ENCODE results near the gene DOCK1. TPM values are rescaled to one million over a fixed set of nuclear protein-coding genes. Genes with fewer than 3 reads are reported as not detected.

The DOCK1 gene
- total and polyA plus RNA-seq, 3 donors from 2014 or later = 19.0 to 46.2 (median 32.0) TPM

DNA sequence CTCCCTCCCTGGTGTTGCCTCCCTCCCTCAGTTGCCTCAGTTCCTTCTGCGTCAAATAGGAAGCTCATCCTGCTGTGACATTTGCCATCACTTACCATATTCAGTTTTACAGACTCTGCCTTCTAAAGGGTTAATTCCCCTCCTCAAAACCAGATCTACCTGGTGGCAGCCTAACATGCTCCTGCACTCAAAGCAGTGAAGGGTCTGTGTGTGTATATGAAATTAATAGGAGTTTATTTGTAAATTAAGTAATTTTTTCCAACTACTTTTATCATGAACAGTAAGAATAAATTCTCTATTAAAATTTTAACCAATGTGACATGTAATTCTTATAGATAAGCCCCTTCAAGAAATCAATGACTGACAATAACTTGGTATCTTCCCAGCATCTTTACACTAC is 449.8 kb downstream of the DOCK1 start:
- DNase-seq = no peak
- Histone ChIP-seq H3K4me1 (no peaks in the 10 kb centered on the region), H3K27ac (no peak overlapping the region), H3K27me3 (no peaks in the 10 kb centered on the region), H3K9me3 (no peaks in the 10 kb centered on the region), H3K36me3 (ENCODE audit: low read depth, missing control alignments) (no peaks in the 10 kb centered on the region), H3K4me3 (no peak overlapping the region)
- 81 to 93% methylated on average over 1 of the region's 1 CpG for WGBS, 2 donors
- intact Hi-C loops (cut with DNase I; ENCODE audit: low total_unique reads) = no loop called here
- TF ChIP-seq, protein P1, sequence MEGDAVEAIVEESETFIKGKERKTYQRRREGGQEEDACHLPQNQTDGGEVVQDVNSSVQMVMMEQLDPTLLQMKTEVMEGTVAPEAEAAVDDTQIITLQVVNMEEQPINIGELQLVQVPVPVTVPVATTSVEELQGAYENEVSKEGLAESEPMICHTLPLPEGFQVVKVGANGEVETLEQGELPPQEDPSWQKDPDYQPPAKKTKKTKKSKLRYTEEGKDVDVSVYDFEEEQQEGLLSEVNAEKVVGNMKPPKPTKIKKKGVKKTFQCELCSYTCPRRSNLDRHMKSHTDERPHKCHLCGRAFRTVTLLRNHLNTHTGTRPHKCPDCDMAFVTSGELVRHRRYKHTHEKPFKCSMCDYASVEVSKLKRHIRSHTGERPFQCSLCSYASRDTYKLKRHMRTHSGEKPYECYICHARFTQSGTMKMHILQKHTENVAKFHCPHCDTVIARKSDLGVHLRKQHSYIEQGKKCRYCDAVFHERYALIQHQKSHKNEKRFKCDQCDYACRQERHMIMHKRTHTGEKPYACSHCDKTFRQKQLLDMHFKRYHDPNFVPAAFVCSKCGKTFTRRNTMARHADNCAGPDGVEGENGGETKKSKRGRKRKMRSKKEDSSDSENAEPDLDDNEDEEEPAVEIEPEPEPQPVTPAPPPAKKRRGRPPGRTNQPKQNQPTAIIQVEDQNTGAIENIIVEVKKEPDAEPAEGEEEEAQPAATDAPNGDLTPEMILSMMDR (IDR thresholded peaks at IDR 0.05) = peak in 1 of 3 experiments; percentile 43
- no peak for TF ChIP-seq POLR2A (IDR thresholded peaks at IDR 0.05)

DNA sequence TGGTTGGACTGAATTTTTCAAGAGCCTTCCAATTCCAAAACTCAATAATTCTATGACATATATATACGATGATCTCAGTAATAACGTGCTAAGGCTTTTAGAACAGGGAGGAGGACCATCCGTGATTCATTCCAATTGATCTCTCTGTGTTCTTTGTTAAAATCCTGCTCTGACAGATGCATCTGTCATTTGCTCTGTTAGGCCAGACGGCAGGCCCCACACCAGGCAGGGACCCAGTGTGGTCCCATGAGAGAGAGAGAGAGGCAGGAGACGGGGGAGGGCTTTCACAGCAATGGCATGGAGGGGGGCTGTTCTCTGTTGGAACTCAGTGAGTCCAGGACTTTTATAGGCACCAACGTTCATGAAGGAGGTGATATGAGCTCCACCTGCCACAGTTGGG is 451.1 kb downstream of the DOCK1 start:
- Histone ChIP-seq H3K27ac (no peak overlapping the region), H3K9me3 (no peaks in the 10 kb centered on the region), H3K4me1 (no peaks in the 10 kb centered on the region), H3K36me3 (ENCODE audit: low read depth, missing control alignments) (no peaks in the 10 kb centered on the region), H3K4me3 (no peak overlapping the region), H3K27me3 (no peaks in the 10 kb centered on the region)
- DNase-seq = no peak
- intact Hi-C loops (cut with DNase I; ENCODE audit: low total_unique reads) = no loop called here
- 75 to 84% methylated on average over 6 of the region's 6 CpGs for WGBS, 2 donors
- TF ChIP-seq, protein P1 (IDR thresholded peaks at IDR 0.05) = no peak
- TF ChIP-seq POLR2A (IDR thresholded peaks at IDR 0.05) = no peak

DNA sequence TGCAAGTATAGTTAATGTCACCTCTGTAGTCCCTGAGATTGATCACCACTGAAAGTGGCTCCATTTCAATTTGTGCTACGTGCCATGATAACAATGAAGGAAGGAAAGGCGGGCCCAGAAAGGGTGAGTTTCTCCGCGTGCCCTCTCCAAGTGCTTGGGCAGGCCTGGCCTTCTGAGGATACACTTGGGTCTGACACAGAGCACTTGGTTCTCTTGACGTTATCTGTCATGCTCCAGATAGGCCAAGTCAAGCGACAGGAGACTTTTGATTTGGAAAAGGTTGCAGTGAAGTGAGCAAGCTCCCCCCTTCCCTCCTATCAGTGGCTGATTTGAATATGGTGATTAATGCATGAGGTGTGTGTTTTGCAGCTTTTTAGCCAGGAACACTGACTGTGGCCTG is 452.0 kb downstream of the DOCK1 start:
- no peak for DNase-seq
- TF ChIP-seq, protein P1 (IDR thresholded peaks at IDR 0.05) = no peak
- no peak for TF ChIP-seq POLR2A (IDR thresholded peaks at IDR 0.05)
- Histone ChIP-seq H3K4me1 (no peaks in the 10 kb centered on the region), H3K9me3 (no peaks in the 10 kb centered on the region), H3K27me3 (no peaks in the 10 kb centered on the region), H3K36me3 (ENCODE audit: low read depth, missing control alignments) (no peaks in the 10 kb centered on the region), H3K4me3 (no peak overlapping the region), H3K27ac (no peak overlapping the region)
- intact Hi-C loops (cut with DNase I; ENCODE audit: low total_unique reads) = no loop called here
- 90 to 93% methylated on average over 6 of the region's 6 CpGs for WGBS, 2 donors

DNA sequence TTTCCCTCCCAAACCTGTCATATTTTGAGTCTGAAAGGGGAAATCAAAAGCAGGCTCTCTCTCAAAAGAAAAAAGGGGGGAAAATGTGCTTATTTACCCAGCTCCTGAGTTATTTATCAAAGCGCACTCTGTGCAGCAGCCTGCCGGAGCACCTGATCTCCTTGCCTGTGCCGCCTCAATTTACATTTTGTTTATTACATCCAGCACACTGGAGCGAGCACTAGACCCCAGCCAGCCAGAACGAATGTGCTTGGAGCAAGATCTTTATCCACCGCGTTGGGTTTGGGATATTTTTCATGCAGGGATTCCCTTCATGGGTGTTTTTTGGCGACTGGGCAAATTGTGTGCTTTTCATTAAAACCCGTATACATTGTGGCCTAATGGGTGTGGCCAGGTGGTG is 453.1 kb downstream of the DOCK1 start:
- Histone ChIP-seq H3K4me3 (no peak overlapping the region), H3K27ac (no peak overlapping the region), H3K9me3 (no peaks in the 10 kb centered on the region), H3K36me3 (ENCODE audit: low read depth, missing control alignments) (no peaks in the 10 kb centered on the region), H3K27me3 (no peaks in the 10 kb centered on the region), H3K4me1 (no peaks in the 10 kb centered on the region)
- TF ChIP-seq POLR2A (IDR thresholded peaks at IDR 0.05) = no peak
- TF ChIP-seq, protein P1 (IDR thresholded peaks at IDR 0.05) = no peak
- intact Hi-C loops (cut with DNase I; ENCODE audit: low total_unique reads) = no loop called here
- WGBS, 2 donors = 77 to 83% methylated on average over 9 of the region's 9 CpGs
- DNase-seq = no peak

DNA sequence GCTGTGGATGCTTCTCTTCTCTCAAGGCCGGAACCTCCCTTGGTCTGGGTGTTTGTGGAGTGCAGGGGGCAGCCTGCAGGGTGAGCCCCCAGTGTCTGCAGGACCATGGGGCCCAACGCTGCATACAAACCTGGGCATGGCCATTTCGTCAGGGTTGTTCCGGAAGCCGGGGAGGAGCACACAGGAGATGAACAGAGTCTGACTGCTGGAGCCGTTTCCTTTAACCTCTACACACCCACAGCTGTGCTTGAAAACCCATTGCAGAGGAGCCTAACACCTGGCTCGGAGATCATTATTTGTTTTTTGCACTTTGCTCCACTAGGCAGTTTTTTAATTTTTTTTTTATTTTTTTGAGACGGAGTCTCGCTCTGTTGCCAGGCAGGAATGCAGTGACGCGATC is 458.8 kb downstream of the DOCK1 start:
- H3K4me1 ChIP-seq = no peaks in the 10 kb centered on the region
- 90 to 93% methylated on average over 11 of the region's 11 CpGs for WGBS, 2 donors
- no peak overlapping the region for H3K27ac ChIP-seq
- intact Hi-C loops (cut with DNase I; ENCODE audit: low total_unique reads) = no loop called here
- H3K9me3 ChIP-seq = no peaks in the 10 kb centered on the region
- DNase-seq = no peak
- H3K36me3 ChIP-seq (ENCODE audit: low read depth, missing control alignments) = no peaks in the 10 kb centered on the region
- no peak for TF ChIP-seq POLR2A (IDR thresholded peaks at IDR 0.05)
- TF ChIP-seq, protein P1 (IDR thresholded peaks at IDR 0.05) = no peak
- H3K27me3 ChIP-seq = no peaks in the 10 kb centered on the region
- no peak overlapping the region for H3K4me3 ChIP-seq
